Muscle layer of duodenum (tissue), 2 donors: ENCODE measurements around the gene CPB2.

Source experiments
- H3K27ac ChIP-seq: one replicate; pipeline ENCODE4 v1.7.0; 2013; ENCODE audit warnings: mild to moderate bottlenecking, low read length
- H3K27me3 ChIP-seq: one replicate; pipeline ENCODE4 v1.7.0; 2013; ENCODE audit warnings: low read depth, mild to moderate bottlenecking, control low read depth, low read length
- H3K36me3 ChIP-seq, 2 donors: one replicate each; pipeline ENCODE4 v1.7.0; 2013; ENCODE audit warnings: low read length in 2 of 2, control low read depth in 1 of 2, mild to moderate bottlenecking in 1 of 2; ENCODE audit not compliant: insufficient read depth in 2 of 2, control insufficient read depth in 1 of 2
- H3K4me1 ChIP-seq, 2 donors: one replicate each; pipeline ENCODE4 v1.7.0; 2013; ENCODE audit warnings: low read length in 2 of 2, mild to moderate bottlenecking in 2 of 2, control low read depth in 1 of 2, moderate library complexity in 1 of 2; ENCODE audit not compliant: insufficient read depth in 2 of 2, control insufficient read depth in 1 of 2
- H3K4me3 ChIP-seq, 2 donors: one replicate each; pipeline ENCODE4 v1.7.0; 2013; ENCODE audit warnings: low read length in 2 of 2, low read depth in 1 of 2, mild to moderate bottlenecking in 1 of 2
- H3K9me3 ChIP-seq, 2 donors: one replicate each; pipeline ENCODE4 v1.7.0; 2013; ENCODE audit warnings: low read length in 2 of 2, control low read depth in 1 of 2, mild to moderate bottlenecking in 1 of 2; ENCODE audit not compliant: control insufficient read depth in 1 of 2
- donor health status: healthy.

The CPB2 gene

DNA sequence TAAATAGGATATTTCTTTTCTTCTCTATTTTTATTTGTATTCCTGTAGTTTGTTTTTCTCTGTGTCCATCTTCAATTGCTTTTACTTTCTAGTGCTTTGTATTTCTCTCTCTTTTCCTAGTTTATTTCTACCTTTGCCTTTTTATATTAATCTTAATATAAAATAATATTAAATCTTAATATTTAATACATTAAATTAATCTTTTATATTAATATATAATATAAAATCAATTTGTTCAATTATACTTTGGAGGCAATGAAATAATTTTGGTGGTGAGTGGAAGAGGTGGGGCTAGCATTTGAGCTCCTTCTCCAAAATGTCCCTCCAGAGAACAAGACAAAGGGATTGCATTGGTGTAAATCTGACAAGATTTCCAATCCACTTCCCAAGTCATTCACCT is 6.3 kb upstream of the CPB2 start:
- no peaks in the 10 kb centered on the region for H3K9me3 ChIP-seq
- no peaks in the 10 kb centered on the region for H3K27me3 ChIP-seq
- no peaks in the 10 kb centered on the region for H3K4me1 ChIP-seq
- no peak overlapping the region for H3K4me3 ChIP-seq
- H3K36me3 ChIP-seq, result no peaks in the 10 kb centered on the region
- H3K27ac ChIP-seq, result no peak overlapping the region

DNA sequence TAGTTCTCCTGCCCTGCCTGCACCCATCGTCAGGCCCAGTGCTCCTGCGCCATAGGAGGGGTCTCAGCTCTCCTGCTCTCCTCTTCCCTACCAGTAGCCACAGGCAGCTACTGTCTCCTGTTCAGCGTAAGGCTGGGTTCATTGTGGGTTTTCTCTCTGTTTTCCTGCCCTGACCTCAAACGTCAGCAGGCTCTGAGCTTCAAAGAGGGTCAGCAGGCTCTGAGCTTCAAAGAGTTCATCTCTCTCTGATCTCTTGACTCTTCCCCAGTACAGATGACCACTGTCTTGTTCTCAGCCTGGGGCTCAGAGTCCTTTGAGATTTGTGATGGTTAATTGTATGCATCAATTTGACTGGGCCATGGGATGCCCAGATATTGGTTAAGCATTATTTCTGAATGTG is 4.6 kb upstream of the CPB2 start:
- no peak overlapping the region for H3K27ac ChIP-seq
- H3K36me3 ChIP-seq, result no peaks in the 10 kb centered on the region
- no peaks in the 10 kb centered on the region for H3K9me3 ChIP-seq
- H3K27me3 ChIP-seq, result no peaks in the 10 kb centered on the region
- no peak overlapping the region for H3K4me3 ChIP-seq
- H3K4me1 ChIP-seq, result no peaks in the 10 kb centered on the region

GRCh38 chr13:46106839-46107371 is 2.1 kb upstream of the CPB2 start:
- Histone ChIP-seq H3K4me1 (no peaks in the 10 kb centered on the region), H3K9me3 (no peaks in the 10 kb centered on the region), H3K27ac (no peak overlapping the region), H3K36me3 (no peaks in the 10 kb centered on the region), H3K4me3 (no peak overlapping the region), H3K27me3 (no peaks in the 10 kb centered on the region)

DNA sequence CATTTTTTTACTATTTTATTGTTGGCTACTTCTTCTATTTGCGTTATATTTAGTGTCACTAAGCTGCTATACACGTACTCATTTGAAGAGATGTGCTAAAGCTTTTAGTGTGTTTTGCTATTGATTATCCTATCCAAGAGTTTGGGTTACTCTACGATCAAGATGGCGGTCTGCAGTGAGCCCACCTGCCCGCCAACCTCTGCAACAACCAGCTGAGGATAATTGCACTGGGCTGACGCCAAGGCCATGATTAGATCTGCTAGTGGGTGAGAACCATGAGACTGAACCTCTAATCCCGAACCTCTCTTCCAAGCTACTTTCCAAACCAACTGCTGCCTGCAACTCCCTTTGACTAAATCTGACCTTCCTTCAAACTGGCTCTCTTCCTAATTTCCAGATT is 1.8 kb downstream of the CPB2 start:
- Histone ChIP-seq H3K9me3 (no peaks in the 10 kb centered on the region), H3K4me1 (no peaks in the 10 kb centered on the region), H3K27me3 (no peaks in the 10 kb centered on the region), H3K27ac (no peak overlapping the region), H3K36me3 (no peaks in the 10 kb centered on the region), H3K4me3 (no peak overlapping the region)

- no peak overlapping the region for H3K27ac ChIP-seq
- no peaks in the 10 kb centered on the region for H3K27me3 ChIP-seq
- no peaks in the 10 kb centered on the region for H3K36me3 ChIP-seq
- no peaks in the 10 kb centered on the region for H3K9me3 ChIP-seq
- H3K4me1 ChIP-seq, result no peaks in the 10 kb centered on the region
- no peak overlapping the region for H3K4me3 ChIP-seq
Measured at GRCh38 chr13:46102255-46102605, 2.6 kb downstream of the CPB2 start.

GRCh38 chr13:46101484-46102254 is 3.2 kb downstream of the CPB2 start:
- H3K27me3 ChIP-seq, result no peaks in the 10 kb centered on the region
- H3K4me1 ChIP-seq, result no peaks in the 10 kb centered on the region
- no peaks in the 10 kb centered on the region for H3K9me3 ChIP-seq
- no peaks in the 10 kb centered on the region for H3K36me3 ChIP-seq
- H3K4me3 ChIP-seq, result no peak overlapping the region
- no peak overlapping the region for H3K27ac ChIP-seq

- no peaks in the 10 kb centered on the region for H3K36me3 ChIP-seq
- H3K27me3 ChIP-seq, result no peaks in the 10 kb centered on the region
- H3K4me1 ChIP-seq, result no peaks in the 10 kb centered on the region
- H3K9me3 ChIP-seq, result no peaks in the 10 kb centered on the region
- H3K27ac ChIP-seq, result no peak overlapping the region
- H3K4me3 ChIP-seq, result no peak overlapping the region
Measured at GRCh38 chr13:46101002-46101401, 3.8 kb downstream of the CPB2 start.

- Histone ChIP-seq H3K36me3 (no peaks in the 10 kb centered on the region), H3K27me3 (no peaks in the 10 kb centered on the region), H3K4me3 (no peak overlapping the region), H3K4me1 (no peaks in the 10 kb centered on the region), H3K9me3 (no peaks in the 10 kb centered on the region), H3K27ac (no peak overlapping the region)
Measured at GRCh38 chr13:46100191-46100815, 4.5 kb downstream of the CPB2 start.

DNA sequence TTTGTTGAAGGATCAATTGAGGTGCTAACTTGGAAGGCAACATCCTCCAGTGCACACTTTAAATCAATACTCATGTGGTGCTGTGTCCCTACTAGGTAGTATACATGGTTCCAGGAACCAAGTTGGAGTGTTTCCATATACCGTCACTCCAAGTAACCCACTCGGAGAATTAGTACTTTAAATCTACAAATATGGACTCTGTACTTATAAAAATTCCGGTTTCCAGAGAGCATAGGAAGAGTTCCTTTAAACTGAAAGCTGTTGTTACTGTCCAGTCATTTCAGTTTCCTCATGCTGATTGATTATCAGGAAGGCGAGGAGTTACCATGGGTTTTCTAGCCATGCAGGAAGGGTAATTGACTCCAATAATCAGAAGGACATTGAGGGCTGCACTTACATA is 7.2 kb downstream of the CPB2 start:
- H3K4me1 ChIP-seq, result no peaks in the 10 kb centered on the region
- no peaks in the 10 kb centered on the region for H3K36me3 ChIP-seq
- no peaks in the 10 kb centered on the region for H3K27me3 ChIP-seq
- H3K9me3 ChIP-seq, result no peaks in the 10 kb centered on the region
- H3K27ac ChIP-seq, result no peak overlapping the region
- H3K4me3 ChIP-seq, result no peak overlapping the region

- Histone ChIP-seq H3K9me3 (no peaks in the 10 kb centered on the region), H3K27ac (no peak overlapping the region), H3K27me3 (no peaks in the 10 kb centered on the region), H3K36me3 (no peaks in the 10 kb centered on the region), H3K4me1 (no peaks in the 10 kb centered on the region), H3K4me3 (no peak overlapping the region)
Measured at GRCh38 chr13:46097015-46097414, 7.8 kb downstream of the CPB2 start.

DNA sequence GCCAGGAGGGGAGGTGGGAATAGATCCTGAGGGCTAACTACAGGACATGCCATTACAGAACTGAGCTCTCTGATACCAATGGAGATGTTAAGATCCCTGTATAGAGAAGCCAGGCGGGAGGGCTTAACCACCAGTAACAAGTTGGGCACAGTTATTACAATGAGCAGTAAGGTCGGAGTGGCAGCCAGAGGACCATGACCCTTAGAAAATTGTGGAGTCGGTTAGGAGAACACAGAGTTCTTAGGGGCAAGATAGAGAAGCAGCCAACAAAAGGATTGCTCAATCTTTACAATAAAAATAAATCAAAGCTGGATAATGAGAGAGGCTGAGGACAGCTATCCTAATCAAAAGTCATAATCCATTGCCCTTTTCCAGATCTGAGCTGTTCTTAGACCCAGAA is 10.4 kb downstream of the CPB2 start:
- Histone ChIP-seq H3K4me3 (no peak overlapping the region), H3K9me3 (no peaks in the 10 kb centered on the region), H3K36me3 (no peaks in the 10 kb centered on the region), H3K4me1 (no peaks in the 10 kb centered on the region), H3K27me3 (no peaks in the 10 kb centered on the region), H3K27ac (no peak overlapping the region)
